CD4-positive, alpha-beta T cell treated with Interleukin-21 for 1 hour (primary cell): ENCODE results near the gene DDR2.

Experiments
- DNase-seq: peaks from one replicate; pipeline ENCODE4 v3.0.0-alpha.2; 2020

DDR2 gene

DNA sequence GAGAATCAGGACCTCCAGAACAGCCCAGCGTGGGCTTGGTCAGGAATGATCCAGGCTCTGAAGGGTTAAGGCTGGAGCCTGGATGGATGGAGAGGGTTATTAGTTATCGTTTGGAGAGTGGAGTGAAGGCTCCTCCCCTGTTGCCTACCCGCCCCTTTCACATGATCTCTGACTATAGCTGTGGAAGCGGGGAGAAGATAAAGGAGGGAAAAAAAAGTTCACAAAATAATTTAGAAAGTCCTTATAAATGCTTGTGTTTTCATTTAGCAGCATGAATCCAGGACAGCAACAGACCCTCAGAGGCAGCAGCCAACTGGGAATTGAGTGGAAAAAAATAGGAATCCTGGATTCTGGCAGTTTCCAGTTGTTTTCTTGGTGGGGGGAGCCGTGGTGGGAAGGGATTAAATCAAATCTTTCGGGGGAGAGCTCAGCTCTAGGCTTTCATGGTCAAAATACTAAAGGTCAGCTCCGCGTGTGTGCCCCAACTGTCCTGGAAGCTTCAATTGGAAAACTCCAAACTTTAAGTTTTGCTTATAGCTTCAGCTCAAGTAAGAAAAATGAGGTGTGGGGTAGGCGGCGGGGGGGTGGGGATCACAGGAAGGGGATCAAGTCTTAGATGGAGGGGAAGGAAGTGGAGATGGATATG, 595 bp upstream of the DDR2 start:
- no peak for DNase-seq

DNA sequence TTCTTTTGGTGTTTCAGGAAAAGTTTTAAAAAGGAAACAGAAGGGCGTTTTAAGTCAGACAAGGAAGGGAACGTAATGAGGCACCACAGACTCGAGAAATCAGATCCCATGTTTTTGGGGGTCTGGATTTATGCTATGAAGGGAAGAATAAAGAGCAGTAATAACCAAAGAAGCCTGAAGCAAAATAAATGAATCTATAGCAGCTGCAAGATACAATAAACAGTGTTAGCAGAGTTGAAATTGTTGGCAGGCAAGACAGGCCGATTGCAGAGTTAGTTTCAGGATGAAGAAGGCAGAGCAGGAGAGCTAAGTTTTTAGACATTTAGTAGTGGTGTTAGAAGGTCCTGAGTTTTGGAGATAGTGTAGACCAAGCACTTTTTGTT, 425 bp downstream of the DDR2 start:
- DNase-seq = no peak

DNA sequence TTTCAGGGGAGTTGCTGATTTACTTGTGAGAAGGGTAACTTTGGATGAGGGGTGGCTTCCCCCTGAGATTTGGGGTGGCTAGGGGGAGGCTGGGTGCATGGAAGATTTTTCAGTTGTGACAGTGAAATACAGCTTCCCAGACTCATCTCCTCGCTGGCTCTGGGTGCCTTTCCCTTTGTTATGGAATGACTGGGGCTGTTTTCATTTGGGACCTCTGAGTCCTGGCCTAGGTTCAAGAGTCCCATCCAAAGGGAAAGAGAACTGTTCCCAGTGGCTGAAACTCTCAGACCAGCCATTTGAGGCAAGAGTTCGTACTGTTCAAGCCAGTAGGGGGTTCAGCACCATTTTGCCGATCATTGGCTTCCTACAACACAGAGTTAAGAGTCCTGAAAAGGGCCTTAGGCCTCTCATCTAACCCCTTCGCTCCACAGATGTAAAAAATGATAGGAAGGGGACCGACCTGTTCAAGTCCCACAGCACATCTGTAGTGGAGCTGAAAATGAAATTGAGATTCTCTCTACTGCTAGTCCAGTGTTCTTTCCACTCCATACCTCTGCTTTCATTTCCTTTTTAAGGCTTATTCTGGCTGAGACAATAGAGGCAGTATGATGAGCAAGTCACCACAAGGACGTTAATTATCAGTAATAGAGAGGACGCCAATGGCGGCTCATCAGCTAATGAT, 958 bp downstream of the DDR2 start:
- no peak for DNase-seq

DNA sequence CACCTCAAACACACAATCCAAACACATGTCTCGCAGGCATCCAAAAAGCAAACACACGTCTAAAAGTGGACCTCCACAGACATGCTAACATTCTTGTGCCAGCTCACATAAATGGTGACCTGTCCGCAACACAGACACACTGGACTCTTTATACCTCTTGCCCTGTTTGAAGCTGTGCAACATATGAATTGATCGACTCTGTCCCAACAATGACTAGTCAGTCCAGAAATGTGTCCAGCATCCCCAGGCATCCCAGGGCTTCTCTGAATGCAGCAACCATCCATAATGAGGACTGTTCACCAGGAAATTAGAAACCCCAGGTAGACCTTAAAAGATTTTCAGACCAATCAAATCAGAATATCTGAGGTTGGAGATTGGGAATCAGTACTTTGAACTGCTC, 3.2 kb downstream of the DDR2 start:
- DNase-seq = no peak

DNA sequence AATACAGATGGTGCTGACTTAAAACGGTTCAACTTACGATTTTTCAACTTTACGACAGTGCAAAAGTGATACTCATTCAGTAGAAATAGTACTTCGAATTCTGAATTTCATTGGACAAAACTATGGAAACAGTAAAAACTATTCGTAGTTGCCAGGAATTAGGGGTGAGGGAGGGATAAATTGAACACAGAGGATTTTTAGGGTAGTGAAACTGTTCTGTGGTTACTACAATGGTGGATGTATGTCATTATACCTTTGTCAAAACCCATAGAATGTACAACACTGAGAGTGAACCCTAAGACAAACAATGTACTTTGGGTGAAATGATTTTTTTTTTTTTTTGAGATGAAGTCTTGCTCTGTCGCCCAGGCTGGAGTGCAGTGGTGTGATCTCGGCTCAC, 7.5 kb downstream of the DDR2 start:
- DNase-seq = no peak

DNA sequence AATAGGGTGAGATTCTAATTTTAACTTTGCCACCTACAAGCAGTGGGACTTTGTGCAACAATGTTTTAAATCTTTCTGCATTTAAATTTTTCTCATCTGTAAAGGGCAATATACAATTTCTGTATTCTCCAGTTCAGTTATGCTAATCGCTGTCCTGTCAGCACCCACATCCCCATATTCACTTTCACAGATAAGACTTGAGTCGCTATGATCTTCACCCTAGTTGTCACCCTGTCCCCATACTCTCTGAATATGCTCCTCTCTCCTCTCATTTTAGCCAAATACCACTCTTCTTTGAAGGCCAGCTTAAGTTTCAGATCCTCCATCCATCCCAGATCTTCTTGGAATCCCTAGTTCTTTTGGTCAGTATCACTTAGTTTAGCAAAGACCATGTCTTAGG, 8.8 kb downstream of the DDR2 start:
- DNase-seq = no peak

DNA sequence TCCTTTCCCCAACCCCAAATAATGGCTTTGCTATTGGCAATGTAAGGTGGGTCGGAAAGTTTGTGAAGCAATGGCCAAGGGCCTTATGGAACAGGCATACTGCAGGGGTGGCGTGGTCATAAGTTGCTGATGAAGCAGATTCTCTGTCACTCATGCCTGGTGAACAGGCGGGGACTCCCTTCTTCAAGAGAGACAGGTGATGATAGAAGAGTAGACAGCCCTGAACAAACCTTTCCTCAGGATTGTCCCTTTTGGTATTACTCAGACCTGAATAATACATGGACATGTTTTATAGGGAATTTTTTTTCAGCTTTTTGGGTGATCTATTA, 12.7 kb downstream of the DDR2 start:
- no peak for DNase-seq

DNA sequence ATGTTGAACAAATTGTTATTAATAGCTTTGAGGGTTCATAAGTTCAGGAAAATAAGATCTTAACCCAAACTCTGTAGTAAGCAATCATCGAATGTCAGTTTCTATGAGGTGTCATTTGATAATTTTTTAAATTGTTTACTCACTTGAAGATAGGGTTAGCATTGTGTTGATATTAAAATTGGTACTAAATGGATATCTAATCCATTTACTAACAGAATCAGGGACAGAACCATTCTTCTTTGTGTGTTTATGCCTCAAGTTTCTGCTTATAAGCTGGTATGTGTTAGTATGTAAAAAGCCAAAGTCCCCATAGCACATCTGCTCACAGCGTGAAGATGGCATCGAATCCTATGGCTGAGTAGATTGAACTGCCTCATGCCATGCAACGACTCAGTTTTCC, 13.4 kb downstream of the DDR2 start:
- no peak for DNase-seq

DNA sequence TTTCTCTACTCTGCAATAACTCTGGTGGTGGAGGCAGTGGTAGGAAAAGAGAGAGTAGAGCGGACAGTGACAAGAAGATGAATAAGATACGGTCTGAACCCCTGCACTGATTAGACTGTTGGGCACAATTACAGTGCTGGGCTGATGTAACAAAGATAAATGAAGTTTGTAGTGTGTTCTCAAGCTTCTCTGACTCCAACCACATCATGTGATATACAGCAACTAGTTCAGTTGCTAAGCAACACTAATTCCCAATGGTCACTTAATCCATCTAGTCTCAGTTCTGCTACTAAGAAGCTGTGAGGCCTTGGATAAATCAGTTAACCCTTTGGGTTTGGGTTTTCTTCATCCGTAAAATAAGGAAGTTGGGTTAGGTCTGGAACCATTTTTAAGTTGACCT, 17.3 kb downstream of the DDR2 start:
- DNase-seq = no peak

DNA sequence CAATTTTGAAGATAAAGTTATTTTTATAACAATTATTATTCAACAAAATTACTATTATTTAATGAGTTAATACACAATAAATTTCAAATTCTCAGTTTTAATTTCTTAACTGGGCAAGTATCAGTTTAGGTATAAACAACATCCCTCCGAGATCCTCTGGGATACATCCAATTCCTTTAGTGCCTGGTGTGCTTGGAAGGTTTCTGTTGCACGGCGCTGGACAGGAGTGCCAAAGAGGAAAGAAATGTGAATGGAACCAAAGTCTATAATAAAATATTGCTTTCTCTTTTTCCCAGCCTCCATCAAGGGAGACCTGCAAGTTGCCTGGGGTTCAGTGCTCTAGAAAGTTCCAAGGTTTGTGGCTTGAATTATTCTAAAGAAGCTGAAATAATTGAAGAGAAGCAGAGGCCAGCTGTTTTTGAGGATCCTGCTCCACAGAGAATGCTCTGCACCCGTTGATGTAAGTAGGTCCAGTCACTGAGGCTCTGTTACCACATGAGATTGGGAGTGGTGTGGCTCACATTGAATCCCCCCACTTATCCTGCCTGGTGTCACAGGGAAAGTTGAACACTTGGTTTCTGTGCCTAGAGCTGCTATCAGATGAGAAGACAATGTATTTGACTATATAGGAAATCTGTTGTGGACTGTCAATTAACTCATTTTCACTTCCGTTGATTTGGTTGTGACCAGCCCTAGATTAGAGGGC, 22.8 kb downstream of the DDR2 start:
- no peak for DNase-seq

DNA sequence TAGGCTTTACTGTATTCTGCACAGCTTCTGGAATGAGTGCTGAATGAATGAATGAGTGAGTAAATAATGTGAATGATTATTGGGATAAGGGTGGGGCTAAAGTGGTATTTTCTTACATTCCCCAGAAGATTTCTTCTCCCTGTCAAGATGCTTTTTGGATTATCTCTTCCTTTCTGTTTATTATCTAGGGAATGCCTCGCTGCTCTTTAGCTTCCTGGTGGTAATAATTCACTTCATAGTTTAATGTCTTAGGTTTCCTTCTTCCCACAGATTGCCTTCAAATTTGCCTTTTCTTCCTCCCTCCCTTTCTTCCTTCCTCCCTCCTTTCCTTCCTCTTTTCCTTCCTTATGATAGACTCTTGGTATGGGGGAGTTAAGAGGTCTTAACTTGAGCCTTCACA, 24.0 kb downstream of the DDR2 start:
- no peak for DNase-seq

DNA sequence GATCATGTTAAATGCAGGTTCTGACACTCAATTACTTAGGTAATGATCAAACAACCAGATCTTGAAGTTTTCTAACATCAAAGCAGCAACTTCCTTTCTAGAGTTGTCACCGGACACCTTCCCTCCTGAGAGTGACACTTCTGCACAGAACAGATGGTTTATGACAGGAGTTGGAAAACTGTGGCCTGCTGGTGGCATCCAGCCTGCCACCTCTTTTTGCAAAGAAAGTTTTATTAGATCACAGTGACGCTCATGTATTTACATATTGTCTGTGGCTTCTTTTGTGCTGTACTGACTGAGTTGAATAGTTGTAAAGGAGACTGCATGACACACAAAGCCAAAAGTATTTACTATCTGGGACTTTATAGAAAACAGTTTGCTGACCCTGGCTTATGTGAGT, 28.3 kb downstream of the DDR2 start:
- DNase-seq = no peak

DNA sequence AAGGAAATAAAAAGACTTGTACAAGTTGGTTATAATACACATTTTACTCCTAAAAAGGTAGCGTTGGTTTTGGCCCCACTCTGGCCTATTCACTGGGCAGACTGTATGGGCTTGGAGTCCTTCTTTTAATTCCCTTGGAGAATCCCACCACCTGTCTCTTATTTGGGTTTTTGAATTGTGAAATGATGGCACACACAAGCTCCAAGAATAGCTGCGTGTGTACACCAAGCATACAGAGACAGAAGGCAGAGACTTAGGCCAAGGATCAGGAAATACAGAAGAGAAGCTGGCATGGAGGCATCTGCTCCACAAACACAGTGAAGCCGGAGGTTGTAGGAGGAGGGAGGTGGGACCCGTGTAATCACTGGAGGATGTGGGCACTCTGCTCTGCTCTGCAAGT, 29.1 kb downstream of the DDR2 start:
- DNase-seq = no peak

DNA sequence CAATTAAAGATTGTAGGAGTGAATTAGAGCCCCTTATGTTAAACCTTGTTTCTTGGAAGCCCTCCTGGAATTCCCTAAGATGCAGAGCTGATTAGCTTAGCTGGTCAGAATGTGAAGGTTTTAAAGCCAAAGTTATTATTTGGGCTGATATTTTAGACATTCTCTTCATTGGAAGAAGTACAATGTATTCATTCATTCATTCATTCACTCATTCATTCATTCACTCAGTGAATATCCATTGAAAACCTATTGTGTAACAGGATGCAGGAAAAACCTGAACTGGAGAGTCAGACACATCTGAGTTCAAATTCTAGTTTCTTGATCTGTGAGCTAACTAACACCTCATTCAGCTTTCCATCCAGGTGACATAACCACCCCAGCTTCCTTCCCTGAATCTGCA, 29.7 kb downstream of the DDR2 start:
- no peak for DNase-seq

DNA sequence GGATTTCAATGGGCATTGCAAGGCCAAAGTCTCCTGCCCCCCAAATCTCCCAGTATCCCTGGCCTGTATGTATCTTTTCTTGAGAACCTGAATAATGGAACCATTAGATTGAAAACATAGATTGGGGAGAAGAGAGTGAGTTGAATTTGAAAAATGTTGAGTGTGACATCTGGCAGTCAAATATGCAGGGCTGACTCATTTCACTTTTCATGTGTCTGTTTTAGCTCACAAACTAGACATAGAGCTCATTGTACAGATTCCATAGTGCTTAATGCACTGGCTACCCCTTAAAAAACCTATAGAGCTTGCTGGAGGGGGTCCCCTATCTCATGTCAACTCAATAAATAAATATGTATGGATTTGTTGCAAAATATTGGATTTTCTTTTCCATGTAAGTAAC, 30.8 kb downstream of the DDR2 start:
- no peak for DNase-seq

DNA sequence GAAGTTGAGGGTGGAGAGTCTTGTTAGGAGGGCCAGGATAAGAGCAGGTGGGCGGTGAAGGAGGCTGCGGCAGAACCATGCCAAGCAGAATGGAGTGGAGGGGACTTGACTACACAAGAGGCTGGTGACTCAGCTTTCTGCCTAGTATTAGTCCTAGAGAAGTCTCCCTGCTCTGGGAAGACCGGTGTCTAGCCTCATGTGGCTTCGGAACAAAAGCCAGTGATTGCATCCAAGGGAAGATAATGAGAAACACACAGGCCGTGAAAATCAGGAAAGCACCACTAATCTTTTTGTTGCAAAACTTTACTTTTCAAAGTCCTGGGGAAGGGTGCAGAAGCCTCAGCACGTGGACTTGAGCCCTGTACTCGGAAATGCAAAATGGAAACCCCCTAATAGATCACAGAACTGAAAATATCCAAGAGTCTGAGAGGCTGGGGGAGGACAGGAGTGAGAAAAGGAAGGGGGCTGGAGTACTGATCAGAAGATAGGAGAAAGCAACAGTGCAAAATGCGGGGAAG, 31.4 kb downstream of the DDR2 start:
- DNase-seq = no peak

DNA sequence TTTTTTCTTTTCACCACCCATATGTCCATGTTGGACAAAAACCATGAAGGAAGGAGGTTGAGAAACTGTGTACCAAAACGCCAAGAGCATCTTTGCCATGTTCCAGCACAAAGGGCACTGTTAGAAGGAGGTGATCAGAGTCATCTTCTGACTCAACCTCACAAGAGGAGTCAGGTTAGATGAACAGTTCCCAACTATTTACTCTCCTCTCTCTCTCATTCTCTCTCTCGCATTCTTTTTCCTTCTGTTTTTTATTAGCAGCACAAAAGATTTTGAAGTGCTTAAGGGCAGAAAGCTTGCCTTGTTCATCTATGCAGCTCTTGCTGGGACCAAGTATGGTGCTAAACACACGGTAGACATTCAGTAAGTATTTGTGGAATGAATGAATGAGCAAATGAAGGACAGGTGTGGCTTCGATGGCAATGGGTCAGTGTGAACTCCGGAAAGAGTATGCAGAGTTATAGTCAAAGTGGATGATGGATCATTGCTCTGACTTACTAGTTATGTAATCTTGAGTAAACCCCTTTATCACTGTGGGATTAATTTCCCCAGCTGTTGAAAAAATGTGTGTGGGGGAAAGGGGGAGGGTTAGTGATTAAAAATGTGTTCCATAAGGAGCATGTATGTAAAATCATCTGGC, 33.9 kb downstream of the DDR2 start:
- no peak for DNase-seq

DNA sequence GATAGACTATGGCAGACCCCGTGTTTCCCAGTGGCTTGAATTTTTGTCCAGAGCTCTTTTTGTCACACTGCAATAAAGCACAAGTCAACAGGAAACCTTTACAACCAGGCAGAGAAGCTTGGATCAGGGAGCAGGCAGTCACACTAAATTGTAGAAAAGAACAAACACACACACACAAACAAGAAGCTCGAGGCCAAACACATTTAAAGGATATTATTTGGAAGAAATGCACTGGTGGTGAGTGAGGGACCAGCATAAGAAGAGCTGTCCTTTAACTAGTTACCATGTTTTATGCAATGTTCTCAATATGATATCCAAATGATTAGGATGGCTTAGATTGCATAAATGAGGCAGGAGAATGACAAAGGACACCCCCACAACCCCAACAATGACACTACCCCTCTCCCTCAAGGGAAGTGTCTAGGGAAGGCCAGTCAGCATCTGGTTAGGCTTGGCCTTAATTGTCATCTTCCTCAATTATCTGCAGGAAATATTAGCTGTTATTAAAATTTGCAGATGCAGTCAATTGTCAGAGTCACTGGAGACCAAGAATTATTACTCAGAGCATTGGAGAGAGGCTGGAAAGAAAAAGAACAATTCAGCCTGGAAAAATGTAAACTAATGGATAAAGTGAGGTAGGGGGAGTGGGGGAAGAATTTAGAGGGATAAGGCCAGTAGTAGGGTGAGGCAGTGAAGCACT, 35.3 kb downstream of the DDR2 start:
- DNase-seq = no peak

DNA sequence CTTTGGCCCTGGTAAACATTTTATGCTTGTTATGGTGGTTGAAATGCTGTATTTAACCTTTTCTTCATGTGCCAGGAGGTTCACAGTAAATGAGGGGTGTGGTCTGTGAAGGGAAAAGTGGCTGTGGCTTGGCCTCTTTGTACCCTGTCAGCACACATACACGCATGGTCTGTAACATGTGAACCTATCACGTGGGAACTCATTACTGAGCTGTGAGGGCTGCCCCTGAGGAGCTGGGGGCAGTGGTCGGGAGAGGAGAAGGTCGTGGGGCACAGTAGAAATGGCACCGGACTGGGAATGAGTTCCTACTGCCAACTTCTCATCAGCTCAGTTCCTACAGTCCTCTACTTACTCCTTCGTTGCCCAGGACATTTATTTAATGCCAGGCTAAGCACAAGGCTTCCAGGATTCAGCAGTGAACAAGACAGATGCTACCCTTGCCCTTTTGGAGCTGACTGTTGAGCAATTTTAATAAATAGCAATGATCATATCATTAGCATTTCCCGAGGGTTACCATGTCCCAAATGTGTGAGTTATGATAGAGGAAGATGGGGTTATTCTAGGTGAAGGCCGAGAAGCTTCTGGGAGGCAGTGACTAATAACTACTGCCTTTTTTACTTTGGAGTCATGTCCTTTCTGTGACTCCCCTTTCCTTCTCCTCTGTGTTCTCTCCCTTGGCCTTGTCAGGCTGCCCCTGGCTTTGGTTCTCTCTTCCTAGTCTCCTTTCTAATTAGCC, 38.8 kb downstream of the DDR2 start:
- DNase-seq = no peak

DNA sequence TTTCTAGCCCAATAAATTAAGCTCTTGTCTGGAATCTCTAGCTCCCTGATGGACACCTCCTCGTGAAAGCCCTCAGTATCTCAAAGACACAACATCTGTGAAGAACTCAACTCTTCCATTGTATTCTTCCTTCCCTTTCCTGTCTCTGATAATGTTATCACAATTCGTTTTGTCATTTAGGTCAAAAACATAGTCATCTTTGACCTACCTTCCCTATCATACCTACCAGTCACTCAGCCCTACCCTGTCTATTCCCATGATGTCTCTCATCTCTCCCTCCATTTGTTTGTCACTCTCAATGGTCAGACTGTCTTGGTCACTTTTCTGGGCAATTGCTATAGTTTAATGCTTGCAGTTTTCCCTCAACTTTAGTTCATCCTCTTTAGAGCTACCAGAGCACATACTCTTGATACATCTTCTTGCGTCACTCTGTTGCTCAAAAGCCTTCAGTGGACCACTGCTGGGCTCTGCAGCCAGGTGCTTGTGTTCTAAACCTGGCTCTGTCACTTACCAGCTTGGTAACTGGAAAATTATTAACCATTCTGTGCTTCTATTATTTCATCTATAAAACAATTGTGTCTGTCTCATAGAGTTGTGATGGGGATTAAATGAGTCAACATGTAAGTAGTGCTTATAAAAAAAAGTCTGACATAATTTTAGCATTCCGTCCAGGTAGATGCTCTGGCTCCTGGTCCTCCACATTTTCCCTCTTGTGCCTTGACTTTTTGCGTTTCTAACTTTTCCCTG, 39.6 kb downstream of the DDR2 start:
- DNase-seq = no peak

DNA sequence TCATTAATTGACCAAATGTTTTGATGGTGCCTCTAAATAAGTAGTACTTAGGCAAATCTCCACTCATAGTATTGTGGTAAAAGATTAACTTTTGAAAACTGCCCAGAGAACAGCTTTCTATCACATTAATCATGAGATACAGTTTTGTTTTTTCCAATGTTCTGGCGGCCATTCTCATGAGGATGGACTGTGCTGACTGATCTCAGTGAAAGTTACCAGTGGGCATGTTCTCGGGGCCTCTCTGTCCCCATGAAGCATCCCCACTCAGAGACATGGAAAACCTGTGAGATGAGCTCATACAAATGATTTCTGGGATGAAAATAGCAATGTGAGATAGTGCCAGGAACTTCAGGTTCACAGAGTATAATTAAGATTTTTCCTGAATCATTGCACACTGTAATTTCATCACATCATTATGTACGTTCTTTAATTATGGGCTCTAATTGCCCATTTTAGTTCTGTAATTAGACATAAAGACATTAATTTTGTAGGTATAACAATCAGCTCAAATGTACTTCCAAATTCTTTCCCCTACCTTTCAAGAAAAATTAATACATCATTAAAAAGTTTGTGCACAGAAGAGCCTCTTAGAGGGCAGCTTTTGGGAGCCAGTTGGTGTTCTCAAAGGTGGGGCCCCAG, 40.5 kb downstream of the DDR2 start:
- DNase-seq = no peak
